Upper lobe of left lung (tissue), 4 donors: ENCODE results near the gene KMT2C.

ENCODE experiments used
- CTCF ChIP-seq, 6 experiments: fragments of 450-650 bp in 4 of 6; fragments of 200-600 bp in 2 of 6; sonication (generic) in 2 of 6; IDR thresholded peaks; one replicate each; pipeline ENCODE4 v1.5.1; 2016 to 2019; ENCODE audit warnings: antibody characterized with exemption in 6 of 6
- EP300 ChIP-seq, 4 donors: sonication (generic); formaldehyde crosslinking; IDR thresholded peaks; one replicate each; pipeline ENCODE4 v1.5.1; 2017; ENCODE audit warnings: antibody characterized with exemption in 4 of 4, control low read depth in 2 of 4

- TF ChIP-seq EP300 (IDR thresholded peaks at IDR 0.05) (no peak), CTCF (IDR thresholded peaks at IDR 0.05) (no peak)
These were observed 31.4 kb upstream of the KMT2C start for GRCh38 chr7:152467225-152467624.
